Bronchial epithelial cell (primary cell): ENCODE measurements around the gene SERPINA12. TPM values are rescaled to one million over a fixed set of nuclear protein-coding genes. Genes with fewer than 3 reads are reported as not detected.
A peak's percentile ranks its signal among the peaks of the same experiment; 100 is the strongest.

Experiments used
- DNase-seq: peaks from one replicate; pipeline ENCODE4 v3.0.0-alpha.2; 2010; ENCODE audit warnings: low read depth
- FAIRE-seq: peaks from 2 replicates; lab custom pipeline; 2011; peaks lifted over from hg19 to GRCh38; lab: Jason Lieb, UNC
- H3K27me3 ChIP-seq: 2 replicates; pipeline ENCODE4 v1.5.1; 2011; ENCODE audit warnings: low read length; ENCODE audit not compliant: control insufficient read depth, insufficient read depth
- H3K36me3 ChIP-seq: 2 replicates; pipeline ENCODE4 v1.5.1; 2011; ENCODE audit warnings: low read length; ENCODE audit not compliant: control insufficient read depth, insufficient read depth
- H3K4me3 ChIP-seq: 2 replicates; pipeline ENCODE4 v1.5.1; 2011; ENCODE audit warnings: mild to moderate bottlenecking, low read depth, low read length, control low read depth
- total RNA-seq: library from RNA; depleted of rRNA; stranded (reverse); fragments of >200 nt; gene quantifications from 2 replicates; pipeline ENCODE4 v1.2.1, GENCODE V29; 2014
- TF ChIP-seq, protein P1 (sequence below): IDR thresholded peaks from 2 replicates; pipeline ENCODE4 v1.5.1; 2011; ENCODE audit warnings: mild to moderate bottlenecking, moderate library complexity, low read length, control low read depth, inconsistent platforms; ENCODE audit not compliant: insufficient read depth, severe bottlenecking

Gene SERPINA12
- total RNA-seq, 1 donor from 2014 or later = not detected

DNA sequence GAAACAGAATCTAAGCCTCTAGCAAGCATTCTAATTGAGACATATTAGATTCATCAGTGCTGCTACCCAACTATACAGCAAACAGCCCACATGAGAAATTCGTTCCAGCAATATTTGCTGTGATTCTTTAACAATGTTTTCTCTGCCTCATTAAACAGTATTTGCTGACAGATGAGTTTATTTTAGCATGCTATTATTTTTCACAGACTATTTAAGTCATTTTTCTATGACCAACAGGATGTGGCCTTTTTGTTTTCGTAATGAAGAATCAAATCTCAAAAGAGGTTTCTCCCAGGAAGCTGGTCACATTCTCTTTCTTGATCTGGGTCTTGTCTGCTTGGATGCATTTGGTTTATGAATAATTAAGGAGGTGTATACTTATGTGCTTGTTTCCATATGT lies 23.2 kb upstream of the SERPINA12 start:
- TF ChIP-seq, protein P1, sequence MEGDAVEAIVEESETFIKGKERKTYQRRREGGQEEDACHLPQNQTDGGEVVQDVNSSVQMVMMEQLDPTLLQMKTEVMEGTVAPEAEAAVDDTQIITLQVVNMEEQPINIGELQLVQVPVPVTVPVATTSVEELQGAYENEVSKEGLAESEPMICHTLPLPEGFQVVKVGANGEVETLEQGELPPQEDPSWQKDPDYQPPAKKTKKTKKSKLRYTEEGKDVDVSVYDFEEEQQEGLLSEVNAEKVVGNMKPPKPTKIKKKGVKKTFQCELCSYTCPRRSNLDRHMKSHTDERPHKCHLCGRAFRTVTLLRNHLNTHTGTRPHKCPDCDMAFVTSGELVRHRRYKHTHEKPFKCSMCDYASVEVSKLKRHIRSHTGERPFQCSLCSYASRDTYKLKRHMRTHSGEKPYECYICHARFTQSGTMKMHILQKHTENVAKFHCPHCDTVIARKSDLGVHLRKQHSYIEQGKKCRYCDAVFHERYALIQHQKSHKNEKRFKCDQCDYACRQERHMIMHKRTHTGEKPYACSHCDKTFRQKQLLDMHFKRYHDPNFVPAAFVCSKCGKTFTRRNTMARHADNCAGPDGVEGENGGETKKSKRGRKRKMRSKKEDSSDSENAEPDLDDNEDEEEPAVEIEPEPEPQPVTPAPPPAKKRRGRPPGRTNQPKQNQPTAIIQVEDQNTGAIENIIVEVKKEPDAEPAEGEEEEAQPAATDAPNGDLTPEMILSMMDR = no peak
- Histone ChIP-seq H3K36me3 (no peaks in the 10 kb centered on the region), H3K4me3 (no peak overlapping the region), H3K27me3 (no peaks in the 10 kb centered on the region)
- DNase-seq (peak; percentile 42), FAIRE-seq (no peak)

GRCh38 chr14:94531187-94531586 lies 21.9 kb upstream of the SERPINA12 start:
- DNase-seq (no peak), FAIRE-seq (no peak)
- H3K27me3 ChIP-seq = no peaks in the 10 kb centered on the region
- H3K36me3 ChIP-seq = no peaks in the 10 kb centered on the region
- TF ChIP-seq, protein P1 = no peak
- H3K4me3 ChIP-seq = no peak overlapping the region

GRCh38 chr14:94524093-94524492 lies 14.8 kb upstream of the SERPINA12 start:
- no peak for DNase-seq
- no peaks in the 10 kb centered on the region for H3K27me3 ChIP-seq
- no peaks in the 10 kb centered on the region for H3K36me3 ChIP-seq
- no peak for FAIRE-seq
- TF ChIP-seq, protein P1 = no peak
- no peak overlapping the region for H3K4me3 ChIP-seq

GRCh38 chr14:94523265-94523664 lies 14.0 kb upstream of the SERPINA12 start:
- DNase-seq (no peak), FAIRE-seq (peak; percentile 93)
- Histone ChIP-seq H3K27me3 (no peaks in the 10 kb centered on the region), H3K4me3 (no peak overlapping the region), H3K36me3 (no peaks in the 10 kb centered on the region)
- TF ChIP-seq, protein P1 = no peak

DNA sequence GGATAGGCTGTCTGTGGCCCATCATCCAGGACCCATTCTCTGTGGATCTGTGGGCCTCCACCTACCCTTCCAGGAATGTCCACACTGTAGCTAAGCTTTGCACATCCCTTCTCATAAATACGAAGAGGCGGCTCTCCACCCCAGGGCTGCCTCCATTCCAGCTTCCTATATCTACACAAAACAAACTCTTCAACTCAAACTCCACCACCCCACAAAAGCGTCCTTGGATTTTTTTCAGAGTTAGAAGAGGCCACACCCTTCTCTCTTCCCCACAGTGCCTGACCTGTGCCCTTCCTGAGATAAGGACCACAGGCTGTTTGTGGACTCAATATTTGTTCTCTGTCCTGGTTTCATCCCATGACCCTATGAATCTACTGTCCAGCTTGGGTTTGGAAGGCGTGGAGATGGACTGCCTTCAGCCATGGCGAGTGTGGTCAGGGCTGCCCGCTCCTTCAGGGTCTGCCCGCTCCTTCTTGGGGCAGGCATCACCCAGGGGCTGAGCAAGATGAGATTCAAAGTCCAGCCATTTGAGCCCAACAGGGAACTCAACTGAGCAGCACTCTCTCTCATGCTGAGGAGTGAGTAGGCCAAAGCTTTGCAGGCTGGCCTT lies 13.0 kb upstream of the SERPINA12 start:
- FAIRE-seq (no peak), DNase-seq (no peak)
- Histone ChIP-seq H3K4me3 (no peak overlapping the region), H3K27me3 (no peaks in the 10 kb centered on the region), H3K36me3 (no peaks in the 10 kb centered on the region)
- TF ChIP-seq, protein P1 = no peak
